Left kidney (tissue), 2 donors: Measurements from ENCODE around the gene ARID3B. TPM values are rescaled to one million over a fixed set of nuclear protein-coding genes. Genes with fewer than 3 reads are reported as not detected.

Experiments
- DNase-seq: peaks from one replicate; pipeline ENCODE4 v3.0.0-alpha.2; 2013
- polyA plus RNA-seq: library from polyadenylated mRNA; unstranded; fragments of 120-200 nt; gene quantifications from one replicate; pipeline ENCODE4 v1.2.1, GENCODE V29; 2013; ENCODE audit not compliant: insufficient read length

Gene ARID3B
- polyA plus RNA-seq, 1 donor = 16.8 TPM

DNA sequence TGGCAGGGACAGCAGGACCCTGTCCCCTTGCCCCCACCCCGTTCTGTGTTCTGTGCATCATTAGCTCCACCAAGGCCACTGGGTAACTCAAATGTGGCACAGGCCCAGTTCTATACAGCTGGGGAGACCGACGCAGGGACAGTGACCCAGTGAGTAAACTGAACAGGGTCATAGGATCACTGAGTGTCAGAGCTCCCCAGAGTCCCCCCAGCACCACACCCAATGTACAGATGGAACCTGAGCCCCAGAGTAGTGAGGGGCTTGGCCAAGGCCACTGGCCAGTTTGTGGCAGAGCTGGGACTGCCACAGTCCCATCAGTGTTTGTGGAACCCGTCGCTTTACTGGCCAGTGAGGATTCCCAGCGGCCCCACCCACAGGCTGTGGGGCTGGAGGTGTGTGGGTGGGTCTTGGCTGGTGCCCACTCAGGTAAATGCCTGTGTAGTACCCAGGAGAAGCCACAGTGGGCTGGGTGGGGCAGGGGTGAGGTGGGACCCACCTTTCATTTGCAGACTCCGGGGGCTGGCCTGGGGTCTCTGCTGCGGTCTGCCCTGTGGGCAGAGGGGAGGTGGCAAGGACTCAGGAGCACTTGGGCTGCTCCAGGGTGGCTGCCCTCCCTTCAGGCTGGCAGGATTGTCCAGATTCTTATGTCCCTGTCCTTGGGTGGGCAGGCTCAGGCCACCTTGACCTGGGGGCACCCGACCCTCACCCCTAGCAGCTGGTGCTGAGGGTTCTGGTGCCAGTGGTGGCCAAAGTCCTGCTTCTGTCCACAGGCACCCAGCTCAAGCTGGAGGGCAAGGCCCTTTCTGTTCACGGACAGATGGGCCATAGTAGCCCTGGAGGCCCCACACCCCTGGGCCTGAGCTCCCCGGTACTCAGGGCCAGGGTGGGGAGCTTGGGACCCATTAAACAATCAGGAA is 63.0 kb downstream of the ARID3B start:
- no peak for DNase-seq

DNA sequence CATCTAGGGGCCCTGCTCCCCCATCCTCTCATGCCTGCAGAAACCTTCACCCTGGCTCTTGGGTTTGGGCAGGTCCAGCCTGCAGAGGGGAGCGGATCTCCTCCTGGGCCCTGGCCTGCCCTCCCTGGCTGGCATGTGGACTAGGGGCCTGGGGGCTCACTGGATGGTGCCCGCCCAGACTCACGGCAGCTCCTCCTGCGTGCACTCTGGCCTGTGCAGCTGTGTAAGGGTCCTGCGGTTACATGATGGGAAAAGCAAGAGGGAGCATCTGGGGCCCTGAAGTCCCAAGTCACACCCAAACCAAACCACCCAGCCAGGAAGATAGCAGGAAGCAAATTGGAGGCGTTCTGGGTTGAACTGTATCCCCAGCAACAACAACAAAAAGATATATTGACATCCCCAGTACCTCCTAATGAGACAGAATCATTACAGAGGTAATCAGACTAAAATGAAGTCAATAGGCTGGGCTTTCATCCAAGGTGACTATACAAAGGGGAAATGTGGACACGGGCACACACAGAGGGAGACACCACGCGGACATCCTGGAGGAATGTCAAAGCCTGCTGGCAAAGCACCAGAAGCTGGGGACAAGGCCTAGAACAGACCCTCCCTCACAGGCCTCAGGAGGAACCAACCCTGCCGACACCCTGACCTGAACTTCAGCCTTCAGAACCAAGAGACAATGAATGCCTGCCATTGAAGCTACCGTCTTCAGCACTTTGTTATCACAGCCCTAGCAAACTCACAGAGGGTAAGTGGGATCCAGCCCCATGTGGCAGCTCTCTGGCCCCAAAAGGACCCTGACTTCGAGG is 64.2 kb downstream of the ARID3B start:
- no peak for DNase-seq

DNA sequence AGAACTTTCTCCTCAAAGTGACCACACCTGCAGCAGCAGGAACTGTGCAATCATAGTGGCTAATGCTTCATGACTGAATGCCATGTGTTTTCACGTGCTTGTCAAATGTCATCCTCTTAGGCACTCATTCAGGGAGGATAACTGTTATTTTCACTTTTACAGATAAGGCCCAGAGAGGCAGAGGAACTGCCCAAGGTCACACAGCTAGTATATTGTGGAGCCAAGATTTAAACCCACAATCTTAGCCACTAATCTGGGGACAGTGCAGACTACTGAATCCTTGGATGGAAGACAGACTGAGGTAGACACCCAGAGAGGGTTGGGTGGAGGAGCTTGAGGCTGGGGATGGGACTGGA is 64.8 kb downstream of the ARID3B start:
- no peak for DNase-seq

GRCh38 chr15:74608786-74609185 is 67.8 kb downstream of the ARID3B start:
- DNase-seq = no peak

GRCh38 chr15:74609938-74610301 is 68.9 kb downstream of the ARID3B start:
- DNase-seq = no peak

GRCh38 chr15:74610302-74610951 is 69.4 kb downstream of the ARID3B start:
- DNase-seq = no peak

DNA sequence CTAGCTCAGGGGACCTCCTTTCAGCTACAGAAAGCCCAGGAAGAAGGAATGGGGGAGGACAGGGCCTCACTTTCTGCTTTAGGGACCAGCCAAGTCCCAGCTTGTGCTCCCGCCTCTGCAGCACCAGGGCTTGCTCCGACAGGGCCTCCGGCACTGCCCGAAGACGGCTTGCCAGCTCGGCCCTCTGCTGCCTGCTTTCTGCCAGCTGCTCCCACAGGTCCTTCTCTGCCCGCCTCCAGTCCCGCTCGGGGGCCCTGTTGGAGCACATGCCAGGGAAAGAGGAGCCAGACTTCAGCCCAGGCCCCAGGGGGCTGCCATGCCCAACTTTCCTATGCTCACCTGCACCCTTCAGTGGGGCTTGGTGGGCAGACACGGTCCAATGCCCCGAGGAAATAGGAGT is 70.3 kb downstream of the ARID3B start:
- no peak for DNase-seq

DNA sequence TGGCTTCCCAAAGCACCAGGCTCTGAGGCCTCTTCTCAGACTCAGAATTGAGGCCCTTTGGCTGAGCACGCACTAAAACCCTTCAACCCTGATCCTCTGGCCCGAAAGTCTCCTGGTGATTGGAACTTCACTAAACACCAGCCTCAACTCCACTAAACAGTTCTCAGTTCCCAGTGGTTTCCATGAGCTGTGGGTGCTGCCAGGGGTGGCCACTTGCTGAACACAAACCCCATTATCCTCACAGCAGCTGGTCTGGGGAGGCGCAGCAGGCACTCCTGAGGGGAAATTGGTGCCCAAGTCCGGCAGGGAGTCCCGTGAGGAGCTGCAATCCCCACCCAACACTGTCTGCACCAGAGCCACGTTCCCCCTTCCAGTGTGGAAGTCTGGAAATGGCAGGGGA is 70.8 kb downstream of the ARID3B start:
- no peak for DNase-seq

- DNase-seq = no peak
Measured at GRCh38 chr15:74612677-74613076, 71.7 kb downstream of the ARID3B start.

DNA sequence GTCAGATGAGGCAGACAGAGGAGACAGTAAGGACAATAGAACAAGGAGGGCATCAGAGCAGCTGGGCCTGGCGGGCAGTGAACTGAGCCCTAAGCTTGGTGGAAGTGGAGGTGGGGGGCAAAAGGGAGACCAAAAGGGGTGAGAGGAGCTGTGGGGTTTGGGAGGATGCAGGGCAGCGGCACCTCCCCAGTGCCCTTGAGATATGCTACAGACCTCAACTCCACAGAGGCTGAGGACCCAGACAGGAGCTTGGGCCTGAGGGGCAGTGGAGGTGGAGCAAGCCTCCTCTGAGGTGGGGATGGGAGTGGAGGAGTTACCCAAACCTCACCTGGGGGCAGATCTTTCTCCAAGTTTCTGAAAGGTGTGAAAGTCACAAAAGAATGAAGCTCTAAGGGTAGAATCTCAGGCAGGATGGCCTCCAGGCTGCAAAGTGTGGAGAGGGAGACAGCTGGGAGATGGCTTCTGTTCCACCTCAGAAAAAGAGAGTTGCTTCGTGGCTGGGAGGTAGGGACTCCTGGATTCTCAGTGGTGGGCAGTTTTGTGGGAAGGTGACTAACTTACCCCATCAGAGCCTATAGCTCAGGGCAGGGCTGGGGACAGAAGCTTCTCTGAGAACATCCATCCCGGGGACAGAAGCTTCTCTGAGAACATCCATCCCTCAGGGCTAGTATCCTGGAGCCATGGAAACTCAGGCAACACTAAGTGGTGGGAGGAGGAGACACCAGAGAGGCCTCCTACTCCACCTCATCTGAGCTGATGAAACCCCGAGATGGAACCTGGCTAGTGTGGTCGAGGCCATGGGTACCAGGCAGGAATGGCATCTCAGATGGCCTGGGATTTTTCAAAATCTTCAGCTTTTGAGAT is 72.3 kb downstream of the ARID3B start:
- DNase-seq = no peak

DNA sequence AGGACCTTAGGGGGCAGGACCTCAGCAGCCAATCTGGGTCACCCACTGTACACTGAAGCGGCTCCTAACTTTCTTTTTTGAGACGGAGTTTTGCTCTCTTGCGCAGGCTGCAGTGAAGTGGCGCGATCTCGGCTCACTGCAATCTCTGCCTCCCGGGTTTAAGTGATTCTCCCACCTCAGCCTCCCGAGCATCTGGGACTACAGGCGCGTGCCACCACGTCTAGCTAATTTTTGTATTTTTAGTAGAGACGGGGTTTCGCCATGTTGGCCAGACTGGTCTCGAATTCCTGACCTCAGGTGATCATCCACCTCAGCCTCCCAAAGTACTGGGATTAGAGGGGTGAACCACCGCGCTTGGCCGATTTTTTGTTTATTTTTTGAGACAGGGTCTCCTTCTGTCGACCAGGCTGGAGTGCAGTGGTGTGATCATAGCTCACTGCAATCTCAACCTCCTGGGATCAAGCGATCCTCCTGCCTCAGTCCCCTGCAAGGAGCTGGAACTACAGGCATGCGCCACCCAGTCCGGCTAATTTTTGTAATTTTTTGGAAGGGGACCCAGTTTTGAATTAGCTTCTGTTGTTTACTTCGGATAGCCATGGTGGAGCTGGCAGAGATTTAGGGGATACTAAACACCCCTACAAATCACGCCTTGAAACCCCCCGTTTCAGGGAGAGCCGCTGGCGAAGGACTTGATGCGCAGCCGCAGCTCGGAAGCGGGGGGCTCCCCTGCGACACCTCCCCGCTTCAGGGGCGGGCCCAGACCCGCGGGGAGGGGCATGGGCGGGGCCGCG is 73.1 kb downstream of the ARID3B start:
- no peak for DNase-seq

GRCh38 chr15:74614744-74615507 is 73.9 kb downstream of the ARID3B start:
- peak; percentile 79 for DNase-seq

- DNase-seq = peak; percentile 94
Measured at GRCh38 chr15:74615508-74616365, 74.7 kb downstream of the ARID3B start, which contains the start of gene CLK3. TSS of gene CLK3 (plus strand) at chr15:74615836. CDS start at chr15:74619197, 3,361 bp downstream.

DNA sequence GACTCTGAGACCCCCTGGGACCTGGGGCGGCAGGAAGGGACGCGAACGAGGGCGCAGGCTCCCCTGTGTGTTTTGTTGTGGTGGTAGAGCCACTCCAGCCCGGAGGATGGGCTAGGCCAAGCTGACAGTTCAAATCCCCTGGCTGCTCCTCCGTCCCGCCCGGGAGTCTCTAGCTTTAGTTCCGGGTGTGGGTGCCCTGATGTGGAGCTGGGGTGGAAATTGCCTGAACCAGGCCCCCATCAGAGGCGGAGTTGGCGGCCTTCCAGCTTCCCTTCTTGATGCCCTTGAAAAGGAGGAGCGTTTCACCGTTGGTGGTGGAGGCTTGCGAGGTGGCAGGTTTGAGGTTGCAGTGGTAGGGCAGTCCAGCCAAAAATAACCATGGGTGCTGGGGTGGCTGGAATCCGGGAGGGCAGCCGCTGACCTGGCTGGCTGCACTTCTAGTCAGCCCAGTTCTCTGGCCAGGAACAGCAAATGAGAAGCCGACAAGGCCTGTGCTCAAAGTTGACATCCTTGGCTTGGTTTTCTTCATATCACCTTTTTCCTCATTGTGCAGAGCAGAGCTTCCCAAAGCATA is 75.4 kb downstream of the ARID3B start:
- DNase-seq = no peak

GRCh38 chr15:74616996-74617395 is 76.0 kb downstream of the ARID3B start:
- no peak for DNase-seq

DNA sequence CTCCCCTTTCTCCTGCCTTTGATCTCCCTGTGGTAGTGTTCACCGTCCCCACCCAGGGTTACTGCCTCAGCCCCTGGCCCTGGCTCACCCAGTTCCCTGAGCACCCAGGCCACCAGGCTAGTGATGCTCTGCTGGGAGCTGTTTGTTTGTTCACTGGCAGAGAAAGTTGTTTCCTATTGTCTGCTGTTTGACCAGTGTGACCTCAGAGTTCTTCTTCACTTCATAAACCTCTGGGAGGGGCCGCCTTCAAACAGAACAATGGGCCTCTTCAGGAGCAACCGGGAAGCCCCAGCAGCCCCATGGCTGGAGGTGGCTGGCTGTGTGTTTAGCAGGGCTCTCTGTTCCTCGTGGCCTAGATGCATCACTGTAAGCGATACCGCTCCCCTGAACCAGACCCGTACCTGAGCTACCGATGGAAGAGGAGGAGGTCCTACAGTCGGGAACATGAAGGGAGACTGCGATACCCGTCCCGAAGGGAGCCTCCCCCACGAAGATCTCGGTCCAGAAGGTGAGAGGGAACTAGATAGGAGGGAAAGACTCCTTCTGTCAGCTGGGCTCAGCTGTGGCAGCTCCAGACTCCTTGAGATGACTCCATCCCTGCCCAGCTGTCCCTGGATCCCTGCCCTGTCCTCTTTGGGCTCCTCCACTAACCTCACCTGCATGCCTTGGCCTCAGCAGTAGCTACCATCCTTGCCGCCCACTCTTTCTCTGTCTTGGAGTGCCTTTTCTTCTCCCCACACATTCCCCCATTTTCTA is 78.0 kb downstream of the ARID3B start:
- no peak for DNase-seq

DNA sequence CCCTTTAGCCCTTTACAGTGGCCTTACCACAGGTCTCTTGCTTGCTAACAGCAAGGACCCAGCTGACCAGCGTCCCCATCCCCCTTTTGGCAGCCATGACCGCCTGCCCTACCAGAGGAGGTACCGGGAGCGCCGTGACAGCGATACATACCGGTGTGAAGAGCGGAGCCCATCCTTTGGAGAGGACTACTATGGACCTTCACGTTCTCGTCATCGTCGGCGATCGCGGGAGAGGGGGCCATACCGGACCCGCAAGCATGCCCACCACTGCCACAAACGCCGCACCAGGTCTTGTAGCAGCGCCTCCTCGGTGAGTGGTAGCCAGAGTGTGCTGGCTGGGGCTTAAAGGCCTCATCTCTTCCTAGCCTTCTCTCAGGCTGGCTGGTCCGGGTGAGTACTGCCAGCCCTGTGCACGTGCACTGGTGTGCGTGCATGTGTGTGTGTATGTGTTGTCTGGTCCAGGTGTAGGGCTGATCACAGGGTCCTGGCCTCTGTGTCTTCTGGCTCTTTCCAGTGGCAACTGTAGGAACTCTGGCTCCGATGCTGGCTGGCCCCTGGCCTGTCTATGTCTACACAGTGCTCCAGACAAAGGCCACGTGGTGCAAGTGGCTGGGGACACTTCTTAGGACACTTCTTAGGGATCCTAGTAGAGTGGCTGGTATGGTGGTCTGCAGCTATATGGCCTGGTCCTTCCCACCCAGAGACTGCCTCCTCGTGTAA is 79.1 kb downstream of the ARID3B start:
- no peak for DNase-seq
